Neural progenitor cell (in vitro differentiated cells): ENCODE results near the gene LRP1B.

Experiments used
- EZH2phosphoT487 ChIP-seq: fragments of 200-600 bp; sonication (generic); IDR thresholded peaks from 2 replicates; pipeline ENCODE4 v1.6.1; 2017; ENCODE audit warnings: antibody characterized with exemption
- TF ChIP-seq, protein P1 (sequence below): fragments of 200-600 bp; sonication (generic); IDR thresholded peaks from 2 replicates; pipeline ENCODE4 v1.5.1; 2017; ENCODE audit warnings: antibody characterized with exemption, mild to moderate bottlenecking

DNA sequence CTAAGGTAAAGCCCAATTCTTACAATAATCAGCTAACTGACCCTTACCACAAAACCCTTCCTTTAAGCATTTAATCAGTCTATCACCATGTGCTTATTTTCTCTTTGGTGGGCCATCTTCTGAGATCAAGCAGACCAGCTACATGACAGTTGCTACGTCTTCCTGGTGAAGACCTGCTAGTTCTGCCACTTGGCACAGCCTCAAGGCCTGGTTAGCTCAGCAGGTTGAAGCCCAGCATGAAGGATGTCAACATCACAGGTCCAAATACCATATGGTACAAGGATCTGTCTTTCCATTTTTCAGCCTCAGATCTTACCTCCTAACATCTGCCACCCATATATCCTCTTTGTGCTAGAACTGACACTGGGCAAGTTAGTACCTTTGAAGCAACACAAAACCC is 636.9 kb downstream of the LRP1B start:
- TF ChIP-seq, protein P1, sequence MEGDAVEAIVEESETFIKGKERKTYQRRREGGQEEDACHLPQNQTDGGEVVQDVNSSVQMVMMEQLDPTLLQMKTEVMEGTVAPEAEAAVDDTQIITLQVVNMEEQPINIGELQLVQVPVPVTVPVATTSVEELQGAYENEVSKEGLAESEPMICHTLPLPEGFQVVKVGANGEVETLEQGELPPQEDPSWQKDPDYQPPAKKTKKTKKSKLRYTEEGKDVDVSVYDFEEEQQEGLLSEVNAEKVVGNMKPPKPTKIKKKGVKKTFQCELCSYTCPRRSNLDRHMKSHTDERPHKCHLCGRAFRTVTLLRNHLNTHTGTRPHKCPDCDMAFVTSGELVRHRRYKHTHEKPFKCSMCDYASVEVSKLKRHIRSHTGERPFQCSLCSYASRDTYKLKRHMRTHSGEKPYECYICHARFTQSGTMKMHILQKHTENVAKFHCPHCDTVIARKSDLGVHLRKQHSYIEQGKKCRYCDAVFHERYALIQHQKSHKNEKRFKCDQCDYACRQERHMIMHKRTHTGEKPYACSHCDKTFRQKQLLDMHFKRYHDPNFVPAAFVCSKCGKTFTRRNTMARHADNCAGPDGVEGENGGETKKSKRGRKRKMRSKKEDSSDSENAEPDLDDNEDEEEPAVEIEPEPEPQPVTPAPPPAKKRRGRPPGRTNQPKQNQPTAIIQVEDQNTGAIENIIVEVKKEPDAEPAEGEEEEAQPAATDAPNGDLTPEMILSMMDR = no peak
- TF ChIP-seq EZH2phosphoT487 = no peak
